ENCODE results near the gene OR4K1. TPM values are rescaled to one million over a fixed set of nuclear protein-coding genes. Genes with fewer than 3 reads are reported as not detected.

The OR4K1 gene
- total RNA-seq, 1 experiment from 2014 or later: not detected

DNA sequence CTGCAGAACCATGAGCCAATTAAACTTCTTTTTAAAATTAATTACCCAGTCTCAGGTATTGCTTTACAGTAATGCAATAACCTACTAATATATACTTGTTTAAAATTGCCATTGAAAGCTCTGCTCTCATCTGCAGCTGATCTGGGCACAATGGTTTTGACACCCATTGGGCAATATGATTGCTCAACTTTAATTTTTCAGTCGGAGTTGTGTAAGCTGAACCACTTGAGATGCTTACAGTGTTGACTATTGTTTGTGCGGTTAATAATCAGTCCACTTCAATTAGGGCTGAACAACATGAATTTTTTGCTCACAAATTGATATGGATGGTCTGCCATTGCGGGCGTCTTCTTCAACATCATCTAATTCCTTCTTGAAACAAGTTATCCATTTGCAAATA, 28.3 kb upstream of the OR4K1 start:
- Histone ChIP-seq H3K9me2 (ENCODE audit: insufficient read depth) (no peaks in the 10 kb centered on the region), H4K20me1 (ENCODE audit: insufficient read depth) (no peaks in the 10 kb centered on the region), H3K4me3 (no peak overlapping the region), H3K27ac (no peak overlapping the region), H3K79me2 (ENCODE audit: low read depth) (no peaks in the 10 kb centered on the region), H3K27me3 (ENCODE audit: insufficient read depth, low read depth) (no peaks in the 10 kb centered on the region), H3K36me3 (ENCODE audit: low read depth) (no peaks in the 10 kb centered on the region), H3K4me1 (replicated peaks; ENCODE audit: insufficient read depth) (no peaks in the 10 kb centered on the region), H3F3A (ENCODE audit: insufficient read depth, low read depth) (no peaks in the 10 kb centered on the region), H2AFZ (no peak overlapping the region), H3K9me3 (ENCODE audit: insufficient read depth, low read depth) (no peaks in the 10 kb centered on the region), H3K4me2 (no peak overlapping the region)
- ChIA-PET POLR2A (ENCODE audit: unreplicated experiment) (no interaction called here), CTCF (no interaction called here)
- no peak for TF ChIP-seq EZH2 (IDR thresholded peaks at IDR 0.05; ENCODE audit: low read depth)
- TF ChIP-seq, protein P1, sequence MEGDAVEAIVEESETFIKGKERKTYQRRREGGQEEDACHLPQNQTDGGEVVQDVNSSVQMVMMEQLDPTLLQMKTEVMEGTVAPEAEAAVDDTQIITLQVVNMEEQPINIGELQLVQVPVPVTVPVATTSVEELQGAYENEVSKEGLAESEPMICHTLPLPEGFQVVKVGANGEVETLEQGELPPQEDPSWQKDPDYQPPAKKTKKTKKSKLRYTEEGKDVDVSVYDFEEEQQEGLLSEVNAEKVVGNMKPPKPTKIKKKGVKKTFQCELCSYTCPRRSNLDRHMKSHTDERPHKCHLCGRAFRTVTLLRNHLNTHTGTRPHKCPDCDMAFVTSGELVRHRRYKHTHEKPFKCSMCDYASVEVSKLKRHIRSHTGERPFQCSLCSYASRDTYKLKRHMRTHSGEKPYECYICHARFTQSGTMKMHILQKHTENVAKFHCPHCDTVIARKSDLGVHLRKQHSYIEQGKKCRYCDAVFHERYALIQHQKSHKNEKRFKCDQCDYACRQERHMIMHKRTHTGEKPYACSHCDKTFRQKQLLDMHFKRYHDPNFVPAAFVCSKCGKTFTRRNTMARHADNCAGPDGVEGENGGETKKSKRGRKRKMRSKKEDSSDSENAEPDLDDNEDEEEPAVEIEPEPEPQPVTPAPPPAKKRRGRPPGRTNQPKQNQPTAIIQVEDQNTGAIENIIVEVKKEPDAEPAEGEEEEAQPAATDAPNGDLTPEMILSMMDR (conservative IDR thresholded peaks at IDR 0.05): no peak
- DNase-seq: no peak
- no TSS peak for BruUV-seq (replicated peaks)
- intact Hi-C loops (cut with micrococcal nuclease; ENCODE audit: unreplicated experiment): no loop called here

GRCh38 chr14:19906665-19907064, 24.1 kb upstream of the OR4K1 start:
- H3K27ac ChIP-seq: no peak overlapping the region
- no peak overlapping the region for H2AFZ ChIP-seq
- DNase-seq: no peak
- H3K9me2 ChIP-seq (ENCODE audit: insufficient read depth): no peaks in the 10 kb centered on the region
- no peaks in the 10 kb centered on the region for H3F3A ChIP-seq (ENCODE audit: insufficient read depth, low read depth)
- no peaks in the 10 kb centered on the region for H3K36me3 ChIP-seq (ENCODE audit: low read depth)
- ChIA-PET CTCF (no interaction called here), POLR2A (ENCODE audit: unreplicated experiment) (no interaction called here)
- no peaks in the 10 kb centered on the region for H3K27me3 ChIP-seq (ENCODE audit: insufficient read depth, low read depth)
- intact Hi-C loops (cut with micrococcal nuclease; ENCODE audit: unreplicated experiment): no loop called here
- no peaks in the 10 kb centered on the region for H3K4me1 ChIP-seq (replicated peaks; ENCODE audit: insufficient read depth)
- no peak overlapping the region for H3K4me3 ChIP-seq
- no peak overlapping the region for H3K4me2 ChIP-seq
- no peaks in the 10 kb centered on the region for H4K20me1 ChIP-seq (ENCODE audit: insufficient read depth)
- TF ChIP-seq EZH2 (IDR thresholded peaks at IDR 0.05; ENCODE audit: low read depth): no peak
- TF ChIP-seq, protein P1 (conservative IDR thresholded peaks at IDR 0.05): no peak
- no TSS peak for BruUV-seq (replicated peaks)
- no peaks in the 10 kb centered on the region for H3K79me2 ChIP-seq (ENCODE audit: low read depth)
- H3K9me3 ChIP-seq (ENCODE audit: insufficient read depth, low read depth): no peaks in the 10 kb centered on the region

DNA sequence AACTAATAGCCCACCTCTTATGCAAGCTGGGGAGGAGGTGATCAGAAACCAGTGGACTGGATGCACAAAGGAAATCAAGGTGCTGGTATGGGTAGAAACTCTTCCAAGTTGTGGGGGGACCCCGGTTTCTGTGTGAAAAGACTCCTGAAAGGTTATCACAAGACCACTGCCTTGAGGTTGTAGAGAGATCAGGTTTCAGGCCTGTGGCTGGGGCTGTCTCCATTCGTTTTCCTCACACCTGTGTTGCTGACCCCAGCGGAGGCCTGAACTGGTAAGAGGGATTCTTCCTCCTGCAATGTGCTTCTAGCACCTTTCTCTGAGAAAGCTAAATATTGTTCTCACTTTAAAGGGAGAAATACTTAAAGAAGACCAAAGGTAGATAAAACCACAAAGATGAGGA, 19.6 kb upstream of the OR4K1 start:
- CTCF ChIA-PET: no interaction called here
- POLR2A ChIA-PET (ENCODE audit: unreplicated experiment): no interaction called here

More for the DNA sequence above, 19.6 kb upstream of the OR4K1 start:
- H4K20me1 ChIP-seq (ENCODE audit: insufficient read depth): no peaks in the 10 kb centered on the region
- no peak for TF ChIP-seq EZH2 (IDR thresholded peaks at IDR 0.05; ENCODE audit: low read depth)
- TF ChIP-seq, protein P1 (conservative IDR thresholded peaks at IDR 0.05): no peak
- no peaks in the 10 kb centered on the region for H3K79me2 ChIP-seq (ENCODE audit: low read depth)
- no peaks in the 10 kb centered on the region for H3K4me1 ChIP-seq (replicated peaks; ENCODE audit: insufficient read depth)
- DNase-seq: no peak
- H2AFZ ChIP-seq: no peak overlapping the region
- H3K9me2 ChIP-seq (ENCODE audit: insufficient read depth): no peaks in the 10 kb centered on the region
- no peak overlapping the region for H3K4me2 ChIP-seq
- H3K4me3 ChIP-seq: no peak overlapping the region
- no TSS peak for BruUV-seq (replicated peaks)
- H3K9me3 ChIP-seq (ENCODE audit: insufficient read depth, low read depth): no peaks in the 10 kb centered on the region
- H3F3A ChIP-seq (ENCODE audit: insufficient read depth, low read depth): no peaks in the 10 kb centered on the region
- intact Hi-C loops (cut with micrococcal nuclease; ENCODE audit: unreplicated experiment): no loop called here
- H3K27me3 ChIP-seq (ENCODE audit: insufficient read depth, low read depth): no peaks in the 10 kb centered on the region
- no peak overlapping the region for H3K27ac ChIP-seq
- no peaks in the 10 kb centered on the region for H3K36me3 ChIP-seq (ENCODE audit: low read depth)
